Esophagus muscularis mucosa (tissue), 4 donors: Measurements from ENCODE around the gene C22orf15. TPM values are rescaled to one million over a fixed set of nuclear protein-coding genes. Genes with fewer than 3 reads are reported as not detected.

ENCODE experiments used
- DNase-seq: peaks from one replicate; pipeline ENCODE4 v3.0.0-alpha.2; 2017; ENCODE audit errors: extremely low spot score
- H3K27ac ChIP-seq, 4 donors: fragments of 200-600 bp; sonication (generic); replicated peaks in 1 of 4; 1 replicate in 3 of 4; 2 replicates in 1 of 4; pipeline ENCODE4 v1.5.1; 2016 to 2019; ENCODE audit warnings: mild to moderate bottlenecking in 1 of 4
- H3K27me3 ChIP-seq, 4 donors: fragments of 200-600 bp; sonication (generic); one replicate each; pipeline versions ENCODE4 v1.5.1 to v1.6.0; 2016 to 2019
- H3K36me3 ChIP-seq, 4 donors: fragments of 200-600 bp; sonication (generic); one replicate each; pipeline ENCODE4 v1.5.1; 2016 to 2019
- H3K4me1 ChIP-seq, 4 donors: fragments of 200-600 bp; sonication (generic); one replicate each; pipeline ENCODE4 v1.5.1; 2016 to 2019
- H3K4me3 ChIP-seq, 4 donors: fragments of 200-600 bp; sonication (generic); 1 replicate in 2 of 4; 2 replicates in 2 of 4; pipeline ENCODE4 v1.5.1; 2016 to 2019; ENCODE audit warnings: mild to moderate bottlenecking in 4 of 4, moderate library complexity in 1 of 4
- H3K9me3 ChIP-seq, 4 donors: fragments of 200-600 bp; sonication (generic); 1 replicate in 3 of 4; 2 replicates in 1 of 4; pipeline ENCODE4 v1.5.1; 2016 to 2019
- EP300 ChIP-seq: sonication (generic); formaldehyde crosslinking; IDR thresholded peaks from one replicate; pipeline ENCODE4 v1.6.1; 2017; ENCODE audit warnings: antibody characterized with exemption
- POLR2A ChIP-seq: fragments of 450-650 bp; IDR thresholded peaks from one replicate; pipeline ENCODE4 v1.6.1; 2017; ENCODE audit warnings: antibody characterized with exemption, moderate library complexity, mild to moderate bottlenecking, low read depth
- POLR2AphosphoS5 ChIP-seq, 2 donors: sonication (generic); formaldehyde crosslinking; IDR thresholded peaks; one replicate each; pipeline ENCODE4 v1.6.1; 2017; ENCODE audit warnings: antibody characterized with exemption in 2 of 2
- WGBS: methylation state at CpG from one replicate; pipeline ENCODE4 v1.1.5; 2018; 5-methylcytosine and 5-hydroxymethylcytosine counted together
- intact Hi-C: fragments of 100-400 bp; cut with DNase I; formaldehyde crosslinking; loops from one replicate; pipeline ENCODE4 v1.15.1; 2023
- total RNA-seq, 4 donors: library from RNA; depleted of rRNA; stranded (reverse); fragments of >200 nt; gene quantifications; one replicate each; pipeline versions ENCODE4 v1.1.0 to v1.2.1, GENCODE V29; 2016
- TF ChIP-seq, protein P1 (sequence below), 3 experiments: fragments of 200-600 bp in 2 of 3; fragments of 450-650 bp in 1 of 3; sonication (generic) in 2 of 3; IDR thresholded peaks; one replicate each; pipeline ENCODE4 v1.5.1; 2017 to 2019; ENCODE audit warnings: antibody characterized with exemption in 3 of 3, mild to moderate bottlenecking in 2 of 3, moderate library complexity in 1 of 3

C22orf15 gene
- total RNA-seq, 4 donors from 2014 or later: 0.58 TPM; not detected in 3

DNA sequence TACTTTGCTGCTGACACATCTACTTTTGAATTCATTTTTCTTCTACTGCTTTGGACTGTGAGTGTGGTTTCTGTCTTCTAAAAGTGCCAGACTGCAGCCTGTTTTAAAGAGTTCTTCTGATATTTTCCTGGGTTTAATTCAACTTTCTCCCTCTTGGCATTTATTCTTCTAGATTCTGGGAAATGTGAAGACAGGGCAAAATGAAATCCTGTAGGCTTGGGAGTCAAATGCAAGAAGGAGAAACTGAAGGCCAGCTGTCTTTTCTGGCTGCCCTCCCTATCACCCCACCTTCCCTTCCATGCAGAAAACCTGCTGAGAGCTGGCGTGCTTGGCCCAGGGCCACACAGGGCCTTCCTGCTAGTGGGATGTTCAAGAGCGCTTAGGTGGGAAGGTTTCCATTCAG, 19.5 kb upstream of the C22orf15 start:
- Histone ChIP-seq H3K27me3 (no peaks in the 10 kb centered on the region), H3K4me1 (peaks cover 5 to 22% (median 10%) of the 10 kb centered on the region in 4 donors), H3K4me3 (no peak overlapping the region), H3K27ac (peak overlapping the region in 1 of 4 donors; percentile 12), H3K9me3 (peaks cover 0 to 5% (median 0%) of the 10 kb centered on the region in 4 donors), H3K36me3 (peaks cover 16 to 50% (median 40%) of the 10 kb centered on the region in 4 donors)
- intact Hi-C loops: no loop called here
- no peak for DNase-seq
- WGBS: 94% methylated on average over 2 of the region's 2 CpGs
- TF ChIP-seq POLR2A: no peak
- TF ChIP-seq EP300: no peak
- TF ChIP-seq, protein P1, sequence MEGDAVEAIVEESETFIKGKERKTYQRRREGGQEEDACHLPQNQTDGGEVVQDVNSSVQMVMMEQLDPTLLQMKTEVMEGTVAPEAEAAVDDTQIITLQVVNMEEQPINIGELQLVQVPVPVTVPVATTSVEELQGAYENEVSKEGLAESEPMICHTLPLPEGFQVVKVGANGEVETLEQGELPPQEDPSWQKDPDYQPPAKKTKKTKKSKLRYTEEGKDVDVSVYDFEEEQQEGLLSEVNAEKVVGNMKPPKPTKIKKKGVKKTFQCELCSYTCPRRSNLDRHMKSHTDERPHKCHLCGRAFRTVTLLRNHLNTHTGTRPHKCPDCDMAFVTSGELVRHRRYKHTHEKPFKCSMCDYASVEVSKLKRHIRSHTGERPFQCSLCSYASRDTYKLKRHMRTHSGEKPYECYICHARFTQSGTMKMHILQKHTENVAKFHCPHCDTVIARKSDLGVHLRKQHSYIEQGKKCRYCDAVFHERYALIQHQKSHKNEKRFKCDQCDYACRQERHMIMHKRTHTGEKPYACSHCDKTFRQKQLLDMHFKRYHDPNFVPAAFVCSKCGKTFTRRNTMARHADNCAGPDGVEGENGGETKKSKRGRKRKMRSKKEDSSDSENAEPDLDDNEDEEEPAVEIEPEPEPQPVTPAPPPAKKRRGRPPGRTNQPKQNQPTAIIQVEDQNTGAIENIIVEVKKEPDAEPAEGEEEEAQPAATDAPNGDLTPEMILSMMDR (IDR thresholded peaks at IDR 0.05): no peak
- TF ChIP-seq POLR2AphosphoS5 (IDR thresholded peaks at IDR 0.05): no peak

- peaks cover 5 to 22% (median 10%) of the 10 kb centered on the region in 4 donors for H3K4me1 ChIP-seq
- intact Hi-C loops: no loop called here
- no peak for DNase-seq
- H3K27ac ChIP-seq: no peak overlapping the region
- TF ChIP-seq, protein P1 (IDR thresholded peaks at IDR 0.05): no peak
- no peak for TF ChIP-seq POLR2AphosphoS5 (IDR thresholded peaks at IDR 0.05)
- no peak for TF ChIP-seq EP300
- TF ChIP-seq POLR2A: no peak
- H3K4me3 ChIP-seq: no peak overlapping the region
- no peaks in the 10 kb centered on the region for H3K27me3 ChIP-seq
- H3K9me3 ChIP-seq: peaks cover 0 to 5% (median 0%) of the 10 kb centered on the region in 4 donors
- 94% methylated on average over 13 of the region's 13 CpGs for WGBS
- H3K36me3 ChIP-seq: peaks cover 16 to 50% (median 40%) of the 10 kb centered on the region in 4 donors
Measured at GRCh38 chr22:23744001-23744400, 18.8 kb upstream of the C22orf15 start.

- no peak overlapping the region for H3K27ac ChIP-seq
- intact Hi-C loops: no loop called here
- H3K27me3 ChIP-seq: no peaks in the 10 kb centered on the region
- H3K9me3 ChIP-seq: peaks cover 0 to 5% (median 0%) of the 10 kb centered on the region in 4 donors
- no peak overlapping the region for H3K4me3 ChIP-seq
- H3K36me3 ChIP-seq: peaks cover 16 to 50% (median 40%) of the 10 kb centered on the region in 4 donors
- TF ChIP-seq POLR2A: no peak
- no peak for DNase-seq
- H3K4me1 ChIP-seq: peaks cover 5 to 23% (median 10%) of the 10 kb centered on the region in 4 donors
- WGBS: 97% methylated on average over 12 of the region's 14 CpGs
Measured at GRCh38 chr22:23744485-23744884, 18.3 kb upstream of the C22orf15 start.

GRCh38 chr22:23745791-23746190, 17.0 kb upstream of the C22orf15 start:
- WGBS: 90% methylated on average over 6 of the region's 6 CpGs

GRCh38 chr22:23749841-23750301, 12.9 kb upstream of the C22orf15 start:
- 66% methylated on average over 12 of the region's 12 CpGs for WGBS
- peak overlapping the region; percentile 61 to 90 (median 86) for H3K4me3 ChIP-seq

More at GRCh38 chr22:23745791-23746190, 17.0 kb upstream of the C22orf15 start:
- TF ChIP-seq, protein P1 (IDR thresholded peaks at IDR 0.05): no peak
- no peak for TF ChIP-seq EP300
- no peak for TF ChIP-seq POLR2A
- TF ChIP-seq POLR2AphosphoS5 (IDR thresholded peaks at IDR 0.05): no peak
- Histone ChIP-seq H3K4me1 (peaks cover 16 to 36% (median 21%) of the 10 kb centered on the region in 4 donors), H3K36me3 (peaks cover 16 to 50% (median 40%) of the 10 kb centered on the region in 4 donors), H3K4me3 (no peak overlapping the region), H3K27me3 (no peaks in the 10 kb centered on the region), H3K9me3 (peaks cover 0 to 5% (median 0%) of the 10 kb centered on the region in 4 donors), H3K27ac (no peak overlapping the region)
- DNase-seq: no peak
- intact Hi-C loops: no loop called here

More at GRCh38 chr22:23749841-23750301, 12.9 kb upstream of the C22orf15 start:
- Histone ChIP-seq H3K27ac (peak overlapping the region in 2 of 4 donors; percentile 91 to 92), H3K27me3 (no peaks in the 10 kb centered on the region), H3K4me1 (peaks cover 10 to 26% (median 22%) of the 10 kb centered on the region in 4 donors), H3K36me3 (peaks cover 0 to 9% (median 5%) of the 10 kb centered on the region in 4 donors), H3K9me3 (no peaks in the 10 kb centered on the region)
- DNase-seq: no peak
- intact Hi-C loops: loop anchor here (5.0 kb wide), 1 partner anchor 33 kb away; no protein-coding TSS in a partner anchor
- no peak for TF ChIP-seq POLR2A
- no peak for TF ChIP-seq POLR2AphosphoS5 (IDR thresholded peaks at IDR 0.05)
- TF ChIP-seq EP300: no peak
- TF ChIP-seq, protein P1 (IDR thresholded peaks at IDR 0.05): no peak
